ENCODE data around the gene RAD1.

The RAD1 gene

DNA sequence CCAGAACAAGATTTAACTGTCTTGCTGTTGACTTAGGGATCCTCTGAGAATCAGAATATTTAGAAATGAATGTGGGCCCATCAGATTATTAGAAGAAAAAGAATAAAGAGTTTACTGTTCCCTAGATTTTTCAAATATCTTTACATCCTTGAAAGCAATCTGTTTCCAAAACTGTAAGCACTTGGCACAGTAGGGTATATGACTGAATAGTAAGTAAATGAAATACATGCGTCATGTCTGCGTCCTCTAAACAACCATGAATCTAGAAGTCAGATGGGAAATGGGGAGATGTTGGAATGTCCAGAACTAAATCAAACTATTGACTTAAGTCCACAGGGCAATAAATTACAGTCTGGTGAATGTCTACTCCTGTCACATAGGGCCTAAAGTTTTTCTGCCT is 50.2 kb downstream of the RAD1 start:
- DNase-seq (ENCODE audit: low spot score): no peak

DNA sequence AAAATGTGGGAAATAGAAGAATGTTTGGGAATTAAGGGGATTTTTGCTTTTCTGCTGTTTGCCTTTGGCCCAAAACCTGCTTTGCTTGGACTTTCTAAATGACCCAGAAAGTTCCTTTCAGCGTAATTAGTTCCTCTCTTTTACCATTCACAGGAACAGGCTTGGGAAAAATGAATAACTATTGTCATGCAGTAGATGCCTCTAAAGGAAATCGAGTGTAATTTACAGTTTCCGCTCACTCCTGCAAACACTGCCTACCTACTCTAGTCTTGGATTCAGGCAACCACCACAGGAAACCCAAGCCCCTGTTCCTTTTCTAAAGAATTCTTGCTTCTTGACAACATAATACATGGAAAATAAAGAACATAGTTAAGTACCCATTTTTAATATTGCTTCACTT is 51.4 kb downstream of the RAD1 start:
- DNase-seq (ENCODE audit: low spot score): no peak

DNA sequence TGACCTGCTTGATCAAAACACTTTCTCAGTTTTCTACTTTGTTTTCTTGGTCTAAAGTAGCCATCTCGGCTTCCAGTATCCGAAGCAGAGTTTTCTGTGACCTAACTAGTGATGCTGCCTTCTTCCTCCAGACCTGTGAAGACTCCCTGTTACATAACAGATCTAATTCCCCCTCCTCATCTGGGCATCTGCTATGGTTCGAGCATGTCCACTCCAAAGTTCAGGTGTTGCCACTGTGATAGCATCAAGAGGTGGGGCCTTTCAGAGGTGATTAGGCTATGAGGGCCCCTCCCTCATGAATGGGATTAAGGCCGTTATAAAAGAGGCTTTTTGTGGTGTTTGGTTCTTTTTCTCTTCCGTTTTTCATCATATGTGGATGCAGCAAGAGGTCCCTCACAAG is 56.1 kb downstream of the RAD1 start:
- DNase-seq (ENCODE audit: low spot score): no peak

DNA sequence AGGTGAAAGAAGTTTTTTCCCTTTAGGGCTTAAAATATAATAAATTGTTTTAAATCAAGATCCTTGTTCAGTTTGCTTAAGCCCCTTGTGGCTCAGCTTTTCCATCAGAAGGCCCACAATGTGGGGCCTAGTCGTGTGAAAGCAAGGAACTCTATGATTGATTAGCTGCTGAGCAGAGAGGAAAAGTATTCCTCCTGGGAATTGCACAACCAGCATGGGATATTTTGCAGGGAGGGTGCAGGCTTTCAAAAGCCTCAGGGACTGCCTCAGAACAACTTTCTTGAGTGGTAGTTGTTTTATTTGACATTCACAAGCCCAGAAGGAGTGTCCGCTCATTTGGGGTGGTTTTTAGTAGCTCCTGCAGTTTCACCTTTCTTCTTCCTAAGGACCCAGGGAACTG is 56.5 kb downstream of the RAD1 start:
- DNase-seq (ENCODE audit: low spot score): no peak

DNA sequence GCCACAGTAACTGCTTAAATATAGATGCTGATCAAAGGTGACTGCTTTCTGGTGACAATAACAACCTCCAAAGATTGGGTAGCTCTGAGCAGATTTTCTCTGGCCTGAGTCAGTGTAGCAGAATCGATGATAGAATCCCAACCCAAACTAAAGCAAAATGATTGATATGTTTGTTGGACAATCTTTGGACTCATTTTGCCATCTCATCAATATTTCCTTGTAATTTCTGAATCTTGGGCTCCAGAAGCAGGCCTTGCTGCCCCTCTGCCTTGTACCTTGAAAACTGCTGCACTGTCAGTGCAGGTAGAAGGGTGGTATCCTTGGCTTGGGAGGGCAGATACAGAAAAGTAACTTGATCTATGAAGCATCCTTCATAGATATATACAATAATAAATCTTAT is 57.4 kb downstream of the RAD1 start:
- DNase-seq (ENCODE audit: low spot score): no peak

DNA sequence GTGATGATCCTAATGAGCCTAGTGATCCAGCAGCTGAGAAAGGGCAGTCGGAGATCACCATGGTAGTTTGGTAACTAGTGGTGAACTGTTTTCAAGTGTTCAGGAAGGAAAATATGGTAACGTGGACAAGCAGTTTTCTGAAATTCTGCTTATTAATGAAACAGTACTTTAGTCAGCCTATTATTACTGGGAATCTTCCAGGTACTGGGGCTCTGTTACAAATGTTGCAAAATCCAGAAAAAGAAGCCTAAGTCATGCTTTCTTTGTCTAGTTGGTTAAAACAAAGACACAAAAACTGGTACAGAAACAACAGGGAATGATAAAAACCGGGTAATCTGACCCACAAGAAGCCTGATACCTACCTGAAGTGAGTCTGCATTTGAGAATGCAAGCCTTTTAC is 58.1 kb downstream of the RAD1 start:
- no peak for DNase-seq (ENCODE audit: low spot score)

Measured in hematopoietic multipotent progenitor cell treated with erythropoietin and hydrocortisone succinate and interleukin-3 and kit ligand, for 17 days (in vitro differentiated cells).